NCI-H2196 treated with DMSO at 0.1 percent for 48 hours (cell line): ENCODE results near the gene SPANXA2.
"Not testable (repeated sequence)": the region's sequence is repeated elsewhere in the genome, so short reads cannot be mapped to it uniquely, and the experiment has no call there.

Experiments used
- DNase-seq: peaks from one replicate; lab custom pipeline; 2025; ENCODE audit not compliant: unreplicated experiment; lab: John Stamatoyannopoulos, UW

Gene SPANXA2, protein sequence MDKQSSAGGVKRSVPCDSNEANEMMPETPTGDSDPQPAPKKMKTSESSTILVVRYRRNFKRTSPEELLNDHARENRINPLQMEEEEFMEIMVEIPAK

DNA sequence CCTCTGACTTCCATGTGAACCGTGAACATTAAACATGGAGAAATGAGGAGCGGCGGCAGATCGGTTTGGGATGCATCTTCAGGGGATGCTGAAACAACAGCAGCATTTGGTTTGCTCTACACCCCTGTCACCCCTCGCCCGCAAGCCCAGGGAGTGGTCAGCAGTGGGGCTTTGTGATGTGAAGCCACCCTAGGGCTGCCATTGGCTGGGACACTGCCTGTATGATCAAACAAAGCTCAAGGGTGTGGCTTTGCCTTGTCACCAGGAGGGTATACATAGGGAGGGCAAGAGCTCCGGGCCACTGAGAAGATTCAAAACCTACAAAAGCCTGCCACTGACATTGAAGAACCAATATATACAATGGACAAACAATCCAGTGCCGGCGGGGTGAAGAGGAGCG lies at the start of gene SPANXA2:
SPANXA2 (plus strand) TSS at position 301 of the 400 bp plus-strand sequence; CDS start at position 361, 60 bp downstream.
- not testable (repeated sequence) for DNase-seq

DNA sequence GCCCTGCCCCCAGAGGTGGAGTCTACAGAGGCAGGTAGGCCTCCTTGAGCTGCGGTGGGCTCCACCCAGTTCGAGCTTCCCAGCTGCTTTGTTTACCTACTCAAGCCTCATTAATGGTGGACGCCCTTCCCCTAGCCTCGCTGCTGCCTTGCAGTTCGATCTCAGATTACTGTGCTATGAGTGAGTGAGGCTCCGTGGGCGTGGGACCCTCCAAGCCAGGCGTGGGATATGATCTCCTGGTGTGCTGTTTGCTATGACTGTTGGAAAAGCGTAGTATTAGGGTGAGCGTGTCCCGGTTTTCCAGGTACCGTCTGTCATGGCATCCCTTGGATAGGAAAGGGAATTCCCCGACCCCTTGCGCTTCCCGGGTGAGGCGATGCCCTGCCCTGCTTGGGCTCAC lies 47.0 kb upstream of the SPANXA2 start:
- DNase-seq: not testable (repeated sequence)

DNA sequence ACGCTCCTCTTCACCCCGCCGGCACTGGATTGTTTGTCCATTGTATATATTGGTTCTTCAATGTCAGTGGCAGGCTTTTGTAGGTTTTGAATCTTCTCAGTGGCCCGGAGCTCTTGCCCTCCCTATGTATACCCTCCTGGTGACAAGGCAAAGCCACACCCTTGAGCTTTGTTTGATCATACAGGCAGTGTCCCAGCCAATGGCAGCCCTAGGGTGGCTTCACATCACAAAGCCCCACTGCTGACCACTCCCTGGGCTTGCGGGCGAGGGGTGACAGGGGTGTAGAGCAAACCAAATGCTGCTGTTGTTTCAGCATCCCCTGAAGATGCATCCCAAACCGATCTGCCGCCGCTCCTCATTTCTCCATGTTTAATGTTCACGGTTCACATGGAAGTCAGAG lies 4.9 kb upstream of the SPANXA2 start, which contains the start of gene SPANXA1:
SPANXA1 (minus strand) TSS at position 101 of the 400 bp plus-strand sequence; CDS start at position 41, 60 bp downstream.
- not testable (repeated sequence) for DNase-seq

DNA sequence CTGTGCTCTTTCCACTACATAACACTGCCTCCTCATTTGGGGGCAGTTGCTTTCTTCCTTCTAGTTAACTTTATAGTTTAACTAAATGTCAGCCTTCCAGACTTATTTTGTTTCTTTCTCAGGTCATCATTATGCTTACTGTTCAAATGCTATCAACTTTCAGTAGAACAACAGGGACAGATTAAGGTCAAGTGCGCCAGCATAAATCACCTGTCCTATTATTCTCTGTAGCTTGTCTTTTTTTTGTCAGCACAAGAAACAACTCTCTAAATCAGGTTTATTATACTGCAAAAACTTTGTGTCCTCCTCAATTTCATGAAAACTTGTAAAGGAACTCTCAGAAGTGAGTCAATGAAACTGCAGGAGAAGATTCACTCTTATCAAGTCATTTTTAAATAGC lies 19.6 kb downstream of the SPANXA2 start:
- DNase-seq: no peak

DNA sequence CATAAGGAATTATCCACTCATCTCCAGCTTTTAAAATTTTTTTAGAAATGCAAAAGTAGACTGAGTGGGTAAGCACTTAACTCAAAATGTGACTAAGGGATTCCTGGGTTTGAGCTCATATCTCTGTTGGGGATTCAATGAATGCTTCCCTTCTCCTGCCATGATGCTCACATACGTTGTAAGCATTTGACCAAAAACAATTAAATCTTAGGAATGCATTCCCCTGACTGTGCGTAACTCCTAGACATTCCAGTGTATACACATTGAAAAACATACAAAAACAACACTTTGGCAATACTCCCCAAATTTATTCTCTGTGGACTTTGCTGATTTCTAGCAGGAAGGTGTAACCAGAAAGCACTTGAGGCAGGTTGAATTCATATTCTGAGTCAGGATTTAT lies 29.8 kb downstream of the SPANXA2 start:
- no peak for DNase-seq

DNA sequence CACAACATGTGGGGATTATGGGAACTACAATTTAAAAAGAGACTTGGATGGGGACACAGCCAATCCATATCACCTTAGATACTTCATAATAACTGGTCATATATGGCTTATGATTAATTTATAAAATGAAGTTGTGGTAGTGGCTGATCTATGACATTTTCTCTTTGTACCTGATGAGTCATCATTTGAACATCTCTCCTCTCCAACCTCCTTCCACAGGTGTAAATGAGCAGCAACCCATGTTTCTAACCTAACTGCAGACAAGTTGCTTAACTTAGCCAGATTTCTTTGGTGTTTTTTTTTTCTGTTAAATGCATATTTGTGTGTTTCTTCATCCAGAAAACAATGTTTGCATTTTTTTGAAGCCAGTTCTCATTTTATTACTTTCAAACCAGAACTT lies 42.6 kb downstream of the SPANXA2 start:
- no peak for DNase-seq

DNA sequence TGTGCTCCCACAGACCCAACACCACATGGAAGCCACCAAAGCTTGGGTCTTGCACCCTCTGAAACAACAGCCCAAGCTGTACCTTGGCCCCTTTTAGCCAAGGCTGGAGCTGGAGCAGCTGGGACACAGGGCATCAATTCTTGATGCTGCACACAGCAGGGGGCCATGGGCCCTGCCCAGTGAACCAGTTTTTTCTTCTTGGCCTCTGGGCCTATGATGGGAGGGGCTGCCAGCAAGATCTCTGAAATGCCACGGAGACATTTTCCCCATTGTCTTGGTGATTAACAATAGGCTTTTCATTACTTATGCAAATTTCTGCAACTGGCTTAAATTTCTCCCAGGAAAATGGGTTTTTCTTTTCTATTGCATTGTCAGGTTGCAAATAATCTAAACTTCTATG lies 49.0 kb downstream of the SPANXA2 start:
- DNase-seq: no peak
